Smooth muscle cell (in vitro differentiated cells): ENCODE results near the gene TMEM54. TPM values are rescaled to one million over a fixed set of nuclear protein-coding genes. Genes with fewer than 3 reads are reported as not detected.

Source experiments
- DNase-seq: peaks from one replicate; lab custom pipeline; 2025; ENCODE audit not compliant: unreplicated experiment; lab: John Stamatoyannopoulos, UW
- H2AFZ ChIP-seq: fragments of 200-600 bp; sonication (generic); 2 replicates; pipeline ENCODE4 v1.6.0; 2016; ENCODE audit warnings: antibody characterized with exemption, low read depth, mild to moderate bottlenecking
- H3F3A ChIP-seq: fragments of 200-600 bp; sonication (generic); 2 replicates; pipeline ENCODE4 v1.6.0; 2017; ENCODE audit warnings: antibody characterized with exemption, low read depth
- H3K27ac ChIP-seq: fragments of 200-600 bp; sonication (generic); 2 replicates; pipeline ENCODE4 v1.5.1; 2016; ENCODE audit warnings: low read depth, mild to moderate bottlenecking
- H3K27me3 ChIP-seq: fragments of 200-600 bp; sonication (generic); 2 replicates; pipeline ENCODE4 v1.6.1; 2016; ENCODE audit warnings: low read depth, mild to moderate bottlenecking
- H3K36me3 ChIP-seq: fragments of 200-600 bp; sonication (generic); 2 replicates; pipeline ENCODE4 v1.5.1; 2016; ENCODE audit warnings: low read depth
- H3K4me1 ChIP-seq: fragments of 200-600 bp; sonication (generic); 2 replicates; pipeline ENCODE4 v1.5.1; 2016; ENCODE audit warnings: low read depth
- H3K4me2 ChIP-seq: fragments of 200-600 bp; sonication (generic); 2 replicates; pipeline ENCODE4 v1.6.0; 2016; ENCODE audit warnings: mild to moderate bottlenecking
- H3K4me3 ChIP-seq: fragments of 200-600 bp; sonication (generic); 2 replicates; pipeline ENCODE4 v1.5.1; 2016; ENCODE audit warnings: mild to moderate bottlenecking
- H3K79me2 ChIP-seq: fragments of 200-600 bp; sonication (generic); 2 replicates; pipeline ENCODE4 v1.6.0; 2016; ENCODE audit warnings: low read depth, mild to moderate bottlenecking
- H3K9ac ChIP-seq: fragments of 200-600 bp; sonication (generic); 2 replicates; pipeline ENCODE4 v1.6.0; 2016; ENCODE audit warnings: low read depth
- H3K9me3 ChIP-seq: fragments of 200-600 bp; sonication (generic); replicated peaks from 2 replicates; pipeline ENCODE4 v1.5.1; 2016; ENCODE audit warnings: low read depth
- H4K20me1 ChIP-seq: fragments of 200-600 bp; sonication (generic); 2 replicates; pipeline ENCODE4 v1.6.0; 2016; ENCODE audit warnings: low read depth
- WGBS: methylation state at CpG from one replicate; pipeline ENCODE4 v1.1.7; 2016; ENCODE audit warnings: low lambda C conversion rate; 5-methylcytosine and 5-hydroxymethylcytosine counted together
- polyA plus RNA-seq: library from polyadenylated mRNA; unstranded; fragments of >200 nt; fragmentation: Nextera tagmentation; extraction: Ambion mirVana; gene quantifications from 2 replicates; pipeline ENCODE4 v1.2.1, GENCODE V29; 2016
- total RNA-seq: library from RNA; depleted of rRNA; stranded (reverse); fragments of >200 nt; gene quantifications from 2 replicates; pipeline ENCODE4 v1.2.3, GENCODE V29; 2014
- TF ChIP-seq, protein P1 (sequence below): fragments of 200-600 bp; sonication (generic); IDR thresholded peaks from 2 replicates; pipeline ENCODE4 v1.5.1; 2017; ENCODE audit warnings: borderline replicate concordance, mild to moderate bottlenecking, antibody characterized with exemption; ENCODE audit not compliant: insufficient read depth, poor library complexity, severe bottlenecking

The TMEM54 gene
- total and polyA plus RNA-seq, 2 experiments from 2014 or later = 59.0 to 84.1 TPM

- Histone ChIP-seq H3K4me2 (no peak overlapping the region), H2AFZ (no peak overlapping the region), H3K27me3 (peaks cover 18% of the 10 kb centered on the region), H3K27ac (no peak overlapping the region), H3K79me2 (no peaks in the 10 kb centered on the region), H3K4me1 (no peaks in the 10 kb centered on the region), H3K9me3 (no peaks in the 10 kb centered on the region), H3K9ac (no peak overlapping the region), H3K4me3 (no peak overlapping the region), H4K20me1 (no peaks in the 10 kb centered on the region), H3K36me3 (no peaks in the 10 kb centered on the region), H3F3A (no peaks in the 10 kb centered on the region)
- no peak for DNase-seq
- TF ChIP-seq, protein P1, sequence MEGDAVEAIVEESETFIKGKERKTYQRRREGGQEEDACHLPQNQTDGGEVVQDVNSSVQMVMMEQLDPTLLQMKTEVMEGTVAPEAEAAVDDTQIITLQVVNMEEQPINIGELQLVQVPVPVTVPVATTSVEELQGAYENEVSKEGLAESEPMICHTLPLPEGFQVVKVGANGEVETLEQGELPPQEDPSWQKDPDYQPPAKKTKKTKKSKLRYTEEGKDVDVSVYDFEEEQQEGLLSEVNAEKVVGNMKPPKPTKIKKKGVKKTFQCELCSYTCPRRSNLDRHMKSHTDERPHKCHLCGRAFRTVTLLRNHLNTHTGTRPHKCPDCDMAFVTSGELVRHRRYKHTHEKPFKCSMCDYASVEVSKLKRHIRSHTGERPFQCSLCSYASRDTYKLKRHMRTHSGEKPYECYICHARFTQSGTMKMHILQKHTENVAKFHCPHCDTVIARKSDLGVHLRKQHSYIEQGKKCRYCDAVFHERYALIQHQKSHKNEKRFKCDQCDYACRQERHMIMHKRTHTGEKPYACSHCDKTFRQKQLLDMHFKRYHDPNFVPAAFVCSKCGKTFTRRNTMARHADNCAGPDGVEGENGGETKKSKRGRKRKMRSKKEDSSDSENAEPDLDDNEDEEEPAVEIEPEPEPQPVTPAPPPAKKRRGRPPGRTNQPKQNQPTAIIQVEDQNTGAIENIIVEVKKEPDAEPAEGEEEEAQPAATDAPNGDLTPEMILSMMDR = no peak
- WGBS = 92% methylated on average over 7 of the region's 7 CpGs
Observed at GRCh38 chr1:32883338-32884031, 17.7 kb downstream of the TMEM54 start.

GRCh38 chr1:32881871-32882850 is 19.0 kb downstream of the TMEM54 start:
- H3K4me2 ChIP-seq = no peak overlapping the region
- TF ChIP-seq, protein P1 = no peak
- DNase-seq = no peak
- no peak overlapping the region for H3K9ac ChIP-seq
- no peaks in the 10 kb centered on the region for H3K36me3 ChIP-seq
- H3F3A ChIP-seq = no peaks in the 10 kb centered on the region
- no peaks in the 10 kb centered on the region for H3K79me2 ChIP-seq
- H3K4me3 ChIP-seq = no peak overlapping the region
- no peaks in the 10 kb centered on the region for H4K20me1 ChIP-seq
- H3K4me1 ChIP-seq = no peaks in the 10 kb centered on the region
- no peak overlapping the region for H2AFZ ChIP-seq
- H3K9me3 ChIP-seq = no peaks in the 10 kb centered on the region
- 70% methylated on average over 22 of the region's 22 CpGs for WGBS
- no peak overlapping the region for H3K27ac ChIP-seq
- H3K27me3 ChIP-seq = peaks cover 18% of the 10 kb centered on the region

GRCh38 chr1:32881291-32881690 is 19.9 kb downstream of the TMEM54 start:
- WGBS = 90% methylated on average over 5 of the region's 5 CpGs
- DNase-seq = no peak
- no peaks in the 10 kb centered on the region for H4K20me1 ChIP-seq
- H3K4me3 ChIP-seq = no peak overlapping the region
- H3K9me3 ChIP-seq = no peaks in the 10 kb centered on the region
- no peak overlapping the region for H3K9ac ChIP-seq
- H3K27me3 ChIP-seq = peaks cover 16% of the 10 kb centered on the region
- H3F3A ChIP-seq = no peaks in the 10 kb centered on the region
- H2AFZ ChIP-seq = no peak overlapping the region
- no peak overlapping the region for H3K27ac ChIP-seq
- no peaks in the 10 kb centered on the region for H3K79me2 ChIP-seq
- no peak overlapping the region for H3K4me2 ChIP-seq
- no peaks in the 10 kb centered on the region for H3K36me3 ChIP-seq
- no peaks in the 10 kb centered on the region for H3K4me1 ChIP-seq
- TF ChIP-seq, protein P1 = no peak
